NCI-H2107 treated with DMSO at 0.1 percent for 48 hours (cell line): ENCODE data around the gene ITGB6.
"Not testable (repeated sequence)": the region's sequence is repeated elsewhere in the genome, so short reads cannot be mapped to it uniquely, and the experiment has no call there.

Experiments
- DNase-seq: peaks from one replicate; lab custom pipeline; 2025; ENCODE audit not compliant: unreplicated experiment; lab: John Stamatoyannopoulos, UW

ITGB6 gene

GRCh38 chr2:160194351-160194750 lies 5.7 kb downstream of the ITGB6 start:
- DNase-seq: no peak

GRCh38 chr2:160181146-160181836 lies 18.8 kb downstream of the ITGB6 start:
- peak; percentile 13 for DNase-seq

GRCh38 chr2:160180690-160181089 lies 19.4 kb downstream of the ITGB6 start:
- DNase-seq: peak; percentile 1

GRCh38 chr2:160180172-160180571 lies 19.9 kb downstream of the ITGB6 start:
- DNase-seq: no peak

- DNase-seq: no peak
Observed at GRCh38 chr2:160175169-160176134, 24.6 kb downstream of the ITGB6 start.

GRCh38 chr2:160174322-160174721 lies 25.8 kb downstream of the ITGB6 start:
- no peak for DNase-seq

GRCh38 chr2:160169988-160170387 lies 30.1 kb downstream of the ITGB6 start:
- no peak for DNase-seq

GRCh38 chr2:160169471-160169870 lies 30.6 kb downstream of the ITGB6 start:
- no peak for DNase-seq

- no peak for DNase-seq
Observed at GRCh38 chr2:160168878-160169277, 31.2 kb downstream of the ITGB6 start.

GRCh38 chr2:160167089-160167740 lies 32.9 kb downstream of the ITGB6 start:
- DNase-seq: no peak

- no peak for DNase-seq
Observed at GRCh38 chr2:160165996-160166395, 34.1 kb downstream of the ITGB6 start.

- DNase-seq: no peak
Observed at GRCh38 chr2:160165081-160165480, 35.0 kb downstream of the ITGB6 start.

- no peak for DNase-seq
Observed at GRCh38 chr2:160157861-160158829, 41.9 kb downstream of the ITGB6 start.

GRCh38 chr2:160156665-160157064 lies 43.4 kb downstream of the ITGB6 start:
- DNase-seq: no peak

- DNase-seq: no peak
Observed at GRCh38 chr2:160156100-160156499, 44.0 kb downstream of the ITGB6 start.

- DNase-seq: not testable (repeated sequence)
Observed at GRCh38 chr2:160148419-160148818, 51.7 kb downstream of the ITGB6 start.

- no peak for DNase-seq
Observed at GRCh38 chr2:160145471-160145870, 54.6 kb downstream of the ITGB6 start.

GRCh38 chr2:160144280-160144990 lies 55.6 kb downstream of the ITGB6 start:
- DNase-seq: no peak

GRCh38 chr2:160142472-160142871 lies 57.6 kb downstream of the ITGB6 start:
- DNase-seq: no peak

GRCh38 chr2:160141912-160142311 lies 58.2 kb downstream of the ITGB6 start:
- DNase-seq: no peak
